SU-DHL-6 (cell line): ENCODE results near the gene LYPD6.
"Not testable (repeated sequence)": the region's sequence is repeated elsewhere in the genome, so short reads cannot be mapped to it uniquely, and the experiment has no call there.

Experiments
- CTCF ChIP-seq: fragments of 200-600 bp; sonication (generic); IDR thresholded peaks from one replicate; pipeline ENCODE4 v1.5.1; 2017; ENCODE audit warnings: antibody characterized with exemption, mild to moderate bottlenecking, low read length, moderate library complexity; ENCODE audit not compliant: insufficient read depth, poor library complexity, severe bottlenecking
- EZH2phosphoT487 ChIP-seq: fragments of 200-600 bp; sonication (generic), shearing (Covaris generic); conservative IDR thresholded peaks from 2 replicates; pipeline ENCODE4 v1.6.1; 2018; ENCODE audit warnings: mild to moderate bottlenecking, antibody characterized with exemption, low read length, moderate library complexity, mixed read lengths

GRCh38 chr2:149318566-149318965 lies 11.8 kb upstream of the LYPD6 start:
- not testable (repeated sequence) for TF ChIP-seq CTCF, EZH2phosphoT487
